Heart left ventricle (tissue), 16 donors: Measurements from ENCODE around the gene ZNF618. TPM values are rescaled to one million over a fixed set of nuclear protein-coding genes. Genes with fewer than 3 reads are reported as not detected.

Experiments
- ATAC-seq, 4 donors: fragments of 200-7000 bp; cut with Tn5 transposase; one replicate each; pipeline ENCODE4 v1.9.1; 2020 to 2022; ENCODE audit warnings: moderate library complexity in 4 of 4, mild to moderate bottlenecking in 3 of 4, moderate number of reproducible peaks in 1 of 4
- DNase-seq, 5 donors: peaks; one replicate each; pipeline ENCODE4 v3.0.0-alpha.2; 2020
- H3K27ac ChIP-seq, 12 donors: fragments of 200-600 bp; sonication (generic) in 4 of 12; one replicate each; pipeline versions ENCODE4 v1.5.0 to v1.8.0; 2016 to 2022; ENCODE audit warnings: mild to moderate bottlenecking in 2 of 12
- H3K27me3 ChIP-seq, 9 donors: fragments of 200-600 bp; sonication (generic) in 2 of 9; one replicate each; pipeline versions ENCODE4 v1.5.1 to v1.8.0; 2016 to 2022; ENCODE audit warnings: mild to moderate bottlenecking in 3 of 9
- H3K36me3 ChIP-seq, 9 donors: fragments of 200-600 bp; sonication (generic) in 2 of 9; one replicate each; pipeline versions ENCODE4 v1.5.0 to v1.8.0; 2018 to 2022; ENCODE audit warnings: mild to moderate bottlenecking in 2 of 9
- H3K4me1 ChIP-seq, 12 donors: fragments of 200-600 bp; sonication (generic) in 4 of 12; one replicate each; pipeline versions ENCODE4 v1.5.0 to v1.8.0; 2016 to 2022; ENCODE audit warnings: mild to moderate bottlenecking in 3 of 12
- H3K4me3 ChIP-seq, 12 donors: fragments of 200-600 bp; sonication (generic) in 4 of 12; one replicate each; pipeline versions ENCODE4 v1.5.0 to v1.8.0; 2017 to 2022; ENCODE audit warnings: mild to moderate bottlenecking in 9 of 12, moderate library complexity in 4 of 12
- H3K9me3 ChIP-seq, 12 donors: fragments of 200-600 bp; sonication (generic) in 4 of 12; one replicate each; pipeline versions ENCODE4 v1.5.0 to v1.8.0; 2016 to 2022; ENCODE audit warnings: mild to moderate bottlenecking in 1 of 12
- POLR2A ChIP-seq, 2 donors: fragments of 450-650 bp; IDR thresholded peaks; one replicate each; pipeline ENCODE4 v1.6.1; 2017; ENCODE audit warnings: antibody characterized with exemption in 2 of 2, mild to moderate bottlenecking in 2 of 2, moderate library complexity in 2 of 2
- WGBS, 4 donors: extraction: QIAGEN DNeasy Blood & Tissue Kit in 2 of 4; methylation state at CpG; one replicate each; pipeline versions ENCODE4 v1.1.5 to v1.1.7; 2013 to 2018; 5-methylcytosine and 5-hydroxymethylcytosine counted together
- intact Hi-C, 10 donors: fragments of 100-400 bp; cut with DNase I; formaldehyde crosslinking; loops; one replicate each; pipeline versions ENCODE4 v1.11.1 to v1.14.2; 2022
- polyA plus RNA-seq, 2 donors: library from polyadenylated mRNA; stranded (reverse); fragments of 200-250 nt; gene quantifications; one replicate each; pipeline ENCODE4 v1.2.3, GENCODE V29; 2013
- total RNA-seq, 9 donors: library from RNA; depleted of rRNA in 2 of 9; stranded (reverse); fragments of >200 nt in 2 of 9; fragmentation: NEBNext Ultra II Directional in 3 of 9; extraction: Animal tissue kit (Norgen Biotek cat#: 25700) in 3 of 9; gene quantifications; one replicate each; pipeline versions ENCODE4 v1.1.0 to v1.2.4, GENCODE V29; 2016 to 2023
- TF ChIP-seq, protein P1 (sequence below), 12 donors: fragments of 200-600 bp; sonication (generic) in 4 of 12; IDR thresholded peaks; one replicate each; pipeline versions ENCODE4 v1.5.0 to v1.8.0; 2018 to 2022; ENCODE audit warnings: antibody characterized with exemption in 12 of 12, mild to moderate bottlenecking in 5 of 12
- donor health status: ischemic (EF 13 %, LVEDD 7.1; RV severe dilation, severe dysfunction).
- donor health status: healthy with polysubstance abuse.
- donor health status: DM: no; HTN: yes; CAD: no.
- donor health status: DM: no; HTN: no; CAD: no.
- donor health status: ischemic (EF 25% LVEDD 6.9; RV normal size, moderate dysfunction).
- donor health status: ischemic (EF 25% LVEDD 5.7; RV mildly dilated, moderate dysfunction).
- donor health status: healthy.
- donor health status: DM: yes; HTN: yes; CAD: no.
- donor health status: ischemic (EF 35%, LVEDD 5.7; RV mildly dilated, moderate dysfunction).
- donor health status: nonischemic (EF 11% LVEDD 7.7; RV severe dilation, severe dysfunction).
- donor health status: DM: yes; HTN: yes; CAD: no.
- donor health status: PGD.
- donor health status: ischemic (EF 29% LVEDD 5.4; RV normal size, mild dysfunction).
- donor health status: nonischemic (EF 23%, LVEDD 6.1; RV moderate dilation, normal function).

Gene ZNF618
- total and polyA plus RNA-seq, 11 donors = 0.81 to 4.2 (median 1.7) TPM

DNA sequence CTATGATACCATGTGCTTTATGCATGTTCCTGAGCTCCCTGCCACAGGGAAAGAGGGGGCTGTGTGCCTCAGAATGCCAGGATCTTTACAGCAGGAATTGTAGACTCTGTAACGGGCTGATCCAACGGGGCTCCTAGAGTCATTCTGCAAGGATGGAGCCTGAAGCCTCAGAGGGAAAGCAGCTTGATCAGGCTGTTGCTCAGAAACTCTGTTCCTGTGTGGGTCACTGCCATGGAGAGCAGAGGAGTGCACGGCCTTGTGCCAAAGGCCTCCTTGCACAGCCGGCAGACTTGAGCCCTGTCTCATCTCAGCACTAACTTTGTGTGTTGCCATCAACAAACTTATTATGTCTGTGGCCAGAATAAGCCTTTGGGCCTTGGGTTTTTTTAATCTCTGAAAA lies 150.2 kb downstream of the ZNF618 start:
- no peak for TF ChIP-seq POLR2A (IDR thresholded peaks at IDR 0.05)
- TF ChIP-seq, protein P1, sequence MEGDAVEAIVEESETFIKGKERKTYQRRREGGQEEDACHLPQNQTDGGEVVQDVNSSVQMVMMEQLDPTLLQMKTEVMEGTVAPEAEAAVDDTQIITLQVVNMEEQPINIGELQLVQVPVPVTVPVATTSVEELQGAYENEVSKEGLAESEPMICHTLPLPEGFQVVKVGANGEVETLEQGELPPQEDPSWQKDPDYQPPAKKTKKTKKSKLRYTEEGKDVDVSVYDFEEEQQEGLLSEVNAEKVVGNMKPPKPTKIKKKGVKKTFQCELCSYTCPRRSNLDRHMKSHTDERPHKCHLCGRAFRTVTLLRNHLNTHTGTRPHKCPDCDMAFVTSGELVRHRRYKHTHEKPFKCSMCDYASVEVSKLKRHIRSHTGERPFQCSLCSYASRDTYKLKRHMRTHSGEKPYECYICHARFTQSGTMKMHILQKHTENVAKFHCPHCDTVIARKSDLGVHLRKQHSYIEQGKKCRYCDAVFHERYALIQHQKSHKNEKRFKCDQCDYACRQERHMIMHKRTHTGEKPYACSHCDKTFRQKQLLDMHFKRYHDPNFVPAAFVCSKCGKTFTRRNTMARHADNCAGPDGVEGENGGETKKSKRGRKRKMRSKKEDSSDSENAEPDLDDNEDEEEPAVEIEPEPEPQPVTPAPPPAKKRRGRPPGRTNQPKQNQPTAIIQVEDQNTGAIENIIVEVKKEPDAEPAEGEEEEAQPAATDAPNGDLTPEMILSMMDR (IDR thresholded peaks at IDR 0.05) = no peak
- no peak overlapping the region for H3K4me3 ChIP-seq
- H3K36me3 ChIP-seq = peaks cover 0 to 39% (median 0%) of the 10 kb centered on the region in 9 donors
- intact Hi-C loops = loop anchor here in 1 of 10 donors (5.0 to 10.0 kb wide), 2 partner anchors 224 to 292 kb away; no protein-coding TSS in a partner anchor
- ATAC-seq = no peak
- no peaks in the 10 kb centered on the region for H3K4me1 ChIP-seq
- H3K9me3 ChIP-seq = peaks cover 0 to 36% (median 25%) of the 10 kb centered on the region in 12 donors
- WGBS, 4 donors = 82 to 88% (median 87%) methylated on average over 4 of the region's 4 CpGs
- no peaks in the 10 kb centered on the region for H3K27me3 ChIP-seq
- peak in 1 of 5 donors; percentile 12 for DNase-seq
- no peak overlapping the region for H3K27ac ChIP-seq

DNA sequence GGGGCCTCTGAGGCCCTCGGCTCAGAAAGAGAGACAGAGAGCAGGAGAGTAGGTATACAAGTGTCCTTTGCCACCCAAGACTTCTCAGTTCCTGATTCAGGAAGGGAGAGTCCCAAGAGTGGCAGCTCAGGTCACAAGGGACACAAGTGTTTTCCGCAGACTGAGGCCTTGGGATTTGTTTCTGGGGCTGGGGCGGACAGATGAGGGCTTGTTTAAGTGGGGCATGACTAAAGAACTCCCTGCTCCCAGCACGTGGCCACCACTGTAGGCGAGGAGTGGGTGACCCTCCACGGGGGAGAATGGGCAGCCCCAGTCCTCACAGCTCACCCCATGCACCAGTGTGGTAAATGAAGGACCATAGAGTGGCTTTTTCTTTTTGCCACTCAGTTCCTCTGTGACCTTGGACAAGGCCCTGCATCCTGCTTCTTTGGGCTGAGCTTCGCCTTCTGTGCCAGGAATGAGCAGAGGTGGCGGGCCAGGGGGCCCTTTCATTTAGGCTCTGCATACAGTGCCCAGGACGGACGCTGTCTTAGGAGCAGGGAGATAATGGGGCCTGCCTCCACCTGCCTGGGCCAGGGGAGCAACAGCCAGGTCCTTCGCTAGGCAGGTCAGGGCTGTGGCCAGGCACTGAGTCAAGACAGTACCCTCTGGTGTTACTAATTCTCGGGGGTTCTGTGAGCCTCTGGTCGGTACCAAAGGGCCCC lies 151.2 kb downstream of the ZNF618 start:
- Histone ChIP-seq H3K36me3 (peaks cover 0 to 33% (median 0%) of the 10 kb centered on the region in 9 donors), H3K9me3 (peaks cover 0 to 26% (median 19%) of the 10 kb centered on the region in 12 donors), H3K4me1 (peaks cover 0 to 4% (median 0%) of the 10 kb centered on the region in 12 donors), H3K27me3 (no peaks in the 10 kb centered on the region), H3K27ac (no peak overlapping the region), H3K4me3 (no peak overlapping the region)
- intact Hi-C loops = loop anchor here in 1 of 10 donors (5.0 to 10.0 kb wide), 2 partner anchors 225 to 293 kb away; no protein-coding TSS in a partner anchor
- no peak for TF ChIP-seq POLR2A (IDR thresholded peaks at IDR 0.05)
- TF ChIP-seq, protein P1 (IDR thresholded peaks at IDR 0.05) = no peak
- DNase-seq = peak in 1 of 5 donors; percentile 9
- ATAC-seq = no peak
- WGBS, 4 donors = 90 to 96% (median 91%) methylated on average over 12 to 13 of the region's 13 CpGs

DNA sequence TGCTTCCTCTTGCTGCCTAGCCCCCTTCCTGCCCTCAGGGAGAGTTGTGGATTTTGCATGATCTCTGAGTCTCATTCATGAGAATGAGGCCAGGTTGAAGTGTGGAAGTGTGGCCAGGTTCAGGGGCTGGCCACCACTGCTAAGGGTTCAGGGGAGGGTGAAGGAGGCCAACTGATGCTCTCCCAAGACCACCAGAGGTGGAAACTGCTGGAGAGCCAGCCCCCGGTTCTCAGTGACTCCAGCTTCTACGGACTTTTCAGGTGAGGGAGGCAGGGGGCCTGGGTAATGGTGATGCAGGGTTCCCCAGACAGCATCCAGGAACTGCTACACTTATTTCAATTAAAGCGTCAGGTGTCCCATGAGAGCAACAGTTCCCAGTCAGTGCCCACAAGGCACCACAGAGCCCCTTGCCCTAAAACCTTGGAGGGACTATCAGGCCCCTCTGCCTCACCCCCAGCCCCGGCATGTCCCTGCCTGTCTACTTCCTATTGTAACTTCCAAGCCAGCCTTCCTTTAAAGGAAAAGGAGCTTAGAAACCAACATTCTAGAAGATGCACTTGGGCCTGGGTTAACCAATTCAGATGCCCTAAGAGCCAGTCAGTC lies 151.9 kb downstream of the ZNF618 start:
- Histone ChIP-seq H3K27ac (no peak overlapping the region), H3K4me1 (peaks cover 0 to 5% (median 0%) of the 10 kb centered on the region in 12 donors), H3K27me3 (no peaks in the 10 kb centered on the region), H3K36me3 (peaks cover 0 to 36% (median 0%) of the 10 kb centered on the region in 9 donors), H3K4me3 (no peak overlapping the region), H3K9me3 (peaks cover 0 to 19% (median 14%) of the 10 kb centered on the region in 12 donors)
- TF ChIP-seq, protein P1 (IDR thresholded peaks at IDR 0.05) = no peak
- no peak for TF ChIP-seq POLR2A (IDR thresholded peaks at IDR 0.05)
- intact Hi-C loops = loop anchor here in 1 of 10 donors (5.0 to 10.0 kb wide), 2 partner anchors 226 to 293 kb away; no protein-coding TSS in a partner anchor
- 94 to 100% (median 96%) methylated on average over 3 to 4 of the region's 4 CpGs for WGBS, 4 donors
- ATAC-seq = no peak
- peak in 2 of 5 donors; percentile 4 to 11 for DNase-seq

DNA sequence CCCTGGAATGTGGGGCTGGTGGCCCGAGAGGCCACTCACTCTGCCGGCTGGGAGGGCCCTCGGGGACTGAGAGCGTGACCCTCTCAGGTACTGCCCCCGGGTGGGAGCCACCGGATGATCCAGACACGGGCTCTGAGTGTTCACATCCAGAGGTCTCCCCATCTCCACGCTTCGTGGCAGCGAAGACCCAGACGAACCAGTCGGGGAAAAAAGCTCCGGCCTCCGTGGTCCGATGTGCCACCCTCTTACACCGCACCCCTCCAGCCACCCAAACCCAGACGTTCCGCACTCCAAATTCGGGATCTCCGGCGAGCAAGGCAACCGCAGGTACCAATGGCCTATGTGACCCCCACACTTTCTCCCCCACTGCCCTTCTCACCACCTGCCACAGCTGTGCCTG lies 152.5 kb downstream of the ZNF618 start:
- Histone ChIP-seq H3K4me3 (no peak overlapping the region), H3K9me3 (peaks cover 0 to 13% (median 7%) of the 10 kb centered on the region in 12 donors), H3K36me3 (peaks cover 0 to 43% (median 0%) of the 10 kb centered on the region in 9 donors), H3K4me1 (peaks cover 0 to 5% (median 0%) of the 10 kb centered on the region in 12 donors), H3K27me3 (no peaks in the 10 kb centered on the region), H3K27ac (no peak overlapping the region)
- DNase-seq (peak in 2 of 5 donors; percentile 4 to 15), ATAC-seq (no peak)
- TF ChIP-seq, protein P1 (IDR thresholded peaks at IDR 0.05) = no peak
- TF ChIP-seq POLR2A (IDR thresholded peaks at IDR 0.05) = no peak
- intact Hi-C loops = loop anchor here in 1 of 10 donors (5.0 to 10.0 kb wide), 2 partner anchors 226 to 294 kb away; no protein-coding TSS in a partner anchor
- 95 to 98% (median 97%) methylated on average over 19 to 22 of the region's 22 CpGs for WGBS, 4 donors
